HEK293T (cell line): ENCODE data around the gene TMPRSS6.

ENCODE experiments used
- CTCF ChIA-PET: fragments of 350-600 bp; formaldehyde crosslinking; extraction: SDS; loops from one replicate; lab custom pipeline; 2021; ENCODE audit warnings: antibody characterized with exemption, inconsistent platforms; lab: Yijun Ruan, JAX
- POLR2A ChIA-PET: fragments of 350-600 bp; formaldehyde crosslinking; extraction: SDS; loops from one replicate; lab custom pipeline; 2020; ENCODE audit warnings: antibody characterized with exemption, inconsistent platforms; lab: Yijun Ruan, JAX
- DNase-seq: peaks from one replicate; pipeline ENCODE4 v3.0.0; 2012; ENCODE audit warnings: mixed read lengths; ENCODE audit errors: extremely low spot score
- ARNT ChIP-seq: fragments of 450-650 bp; IDR thresholded peaks from 2 replicates; pipeline ENCODE4 v1.6.1; 2017; ENCODE audit warnings: mild to moderate bottlenecking
- BHLHE40 ChIP-seq: fragments of 450-650 bp; IDR thresholded peaks from 2 replicates; pipeline ENCODE4 v1.6.1; 2016; ENCODE audit warnings: mild to moderate bottlenecking, moderate library complexity, borderline replicate concordance
- CTBP1 ChIP-seq: fragments of 450-650 bp; IDR thresholded peaks from 2 replicates; pipeline ENCODE4 v1.6.1; 2016; ENCODE audit warnings: borderline replicate concordance
- ELF4 ChIP-seq: fragments of 450-650 bp; IDR thresholded peaks from 2 replicates; pipeline ENCODE4 v1.6.1; 2017; ENCODE audit warnings: antibody characterized with exemption
- FOXA1 ChIP-seq: fragments of 450-650 bp; IDR thresholded peaks from 2 replicates; pipeline ENCODE4 v1.6.1; 2016; ENCODE audit warnings: mild to moderate bottlenecking
- FOXK2 ChIP-seq: fragments of 450-650 bp; IDR thresholded peaks from 2 replicates; pipeline ENCODE4 v1.6.1; 2016; ENCODE audit warnings: mild to moderate bottlenecking
- FOXM1 ChIP-seq: fragments of 450-650 bp; IDR thresholded peaks from 2 replicates; pipeline ENCODE4 v1.6.1; 2017; ENCODE audit warnings: mild to moderate bottlenecking, borderline replicate concordance
- HDGF ChIP-seq: fragments of 450-650 bp; IDR thresholded peaks from 2 replicates; pipeline ENCODE4 v1.6.1; 2017; ENCODE audit warnings: antibody characterized with exemption, borderline replicate concordance
- L3MBTL2 ChIP-seq: fragments of 450-650 bp; conservative IDR thresholded peaks from 2 replicates; pipeline ENCODE4 v1.6.1; 2016; ENCODE audit warnings: mild to moderate bottlenecking
- LEF1 ChIP-seq: fragments of 450-650 bp; IDR thresholded peaks from 2 replicates; pipeline ENCODE4 v1.6.1; 2017; ENCODE audit warnings: mild to moderate bottlenecking, borderline replicate concordance
- NFRKB ChIP-seq: fragments of 450-650 bp; IDR thresholded peaks from 2 replicates; pipeline ENCODE4 v1.6.1; 2016; ENCODE audit warnings: mild to moderate bottlenecking, moderate library complexity
- SP1 ChIP-seq: fragments of 450-650 bp; IDR thresholded peaks from 2 replicates; pipeline ENCODE4 v1.6.1; 2017
- SUZ12 ChIP-seq: fragments of 450-650 bp; IDR thresholded peaks from 2 replicates; pipeline ENCODE4 v1.6.1; 2016; ENCODE audit warnings: mild to moderate bottlenecking
- TARDBP ChIP-seq: fragments of 450-650 bp; IDR thresholded peaks from 2 replicates; pipeline ENCODE4 v1.6.1; 2016
- ZNF384 ChIP-seq: fragments of 450-650 bp; IDR thresholded peaks from 2 replicates; pipeline ENCODE4 v1.6.1; 2016
- TF ChIP-seq, protein P1 (sequence below): fragments of 450-650 bp; IDR thresholded peaks from 2 replicates; pipeline ENCODE4 v1.6.1; 2016

The TMPRSS6 gene

DNA sequence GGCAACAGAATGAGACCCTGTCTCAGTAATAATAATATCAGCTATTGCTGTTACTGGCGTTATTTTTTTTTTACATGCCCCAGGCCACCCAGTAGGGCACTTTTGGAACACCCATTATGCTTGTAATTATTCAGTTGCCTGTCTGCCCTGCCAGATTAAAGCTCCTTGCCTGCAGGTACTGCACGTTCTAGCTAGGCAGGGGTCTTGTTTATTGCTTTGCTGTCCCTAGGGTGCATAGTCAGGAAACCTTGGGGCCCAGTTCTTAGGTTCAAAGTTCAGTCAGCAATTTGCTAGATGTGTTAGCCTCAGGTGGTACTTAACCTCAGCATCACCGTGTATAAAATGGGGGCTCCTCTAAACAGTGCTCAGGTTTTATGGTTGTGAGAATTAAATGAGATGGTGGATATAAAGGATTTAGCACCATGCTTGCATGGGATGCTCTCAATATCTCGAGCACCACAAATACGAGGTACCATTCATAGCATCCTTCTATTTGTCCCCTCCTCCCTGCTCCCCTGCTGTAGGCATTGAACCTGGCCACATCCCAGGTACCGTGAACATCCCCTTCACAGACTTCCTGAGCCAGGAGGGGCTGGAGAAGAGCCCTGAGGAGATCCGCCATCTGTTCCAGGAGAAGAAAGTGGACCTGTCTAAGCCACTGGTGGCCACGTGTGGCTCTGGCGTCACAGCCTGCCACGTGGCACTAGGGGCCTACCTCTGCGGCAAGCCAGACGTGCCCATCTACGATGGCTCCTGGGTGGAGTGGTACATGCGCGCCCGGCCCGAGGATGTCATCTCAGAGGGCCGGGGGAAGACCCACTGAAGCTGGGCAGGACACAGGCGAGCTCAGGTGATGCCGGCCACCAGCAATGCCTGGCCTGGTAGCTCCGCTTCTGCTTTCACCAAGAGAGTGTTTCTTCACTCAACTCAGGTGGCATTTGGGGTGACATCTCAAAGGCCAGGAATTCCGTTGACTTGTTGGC lies 80.5 kb downstream of the TMPRSS6 start:
- ChIA-PET POLR2A (interaction anchor here (0.8 to 2.1 kb wide), 2 partner anchors 10 to 25 kb away, joined by 3 to 14 read pairs; partner anchors contain the start of genes MPST and TST), CTCF (interaction anchor here (0.6 to 1.8 kb wide), 2 partner anchors 15 to 58 kb away, joined by 3 to 6 read pairs; no protein-coding TSS in a partner anchor)
- no peak for DNase-seq
- TF ChIP-seq SP1 (no peak), FOXM1 (no peak), L3MBTL2 (no peak), FOXA1 (no peak), SUZ12 (no peak), ZNF384 (no peak), TARDBP (no peak), BHLHE40 (no peak), ARNT (no peak), ELF4 (no peak)
- TF ChIP-seq, protein P1, sequence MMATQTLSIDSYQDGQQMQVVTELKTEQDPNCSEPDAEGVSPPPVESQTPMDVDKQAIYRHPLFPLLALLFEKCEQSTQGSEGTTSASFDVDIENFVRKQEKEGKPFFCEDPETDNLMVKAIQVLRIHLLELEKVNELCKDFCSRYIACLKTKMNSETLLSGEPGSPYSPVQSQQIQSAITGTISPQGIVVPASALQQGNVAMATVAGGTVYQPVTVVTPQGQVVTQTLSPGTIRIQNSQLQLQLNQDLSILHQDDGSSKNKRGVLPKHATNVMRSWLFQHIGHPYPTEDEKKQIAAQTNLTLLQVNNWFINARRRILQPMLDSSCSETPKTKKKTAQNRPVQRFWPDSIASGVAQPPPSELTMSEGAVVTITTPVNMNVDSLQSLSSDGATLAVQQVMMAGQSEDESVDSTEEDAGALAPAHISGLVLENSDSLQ = no peak

DNA sequence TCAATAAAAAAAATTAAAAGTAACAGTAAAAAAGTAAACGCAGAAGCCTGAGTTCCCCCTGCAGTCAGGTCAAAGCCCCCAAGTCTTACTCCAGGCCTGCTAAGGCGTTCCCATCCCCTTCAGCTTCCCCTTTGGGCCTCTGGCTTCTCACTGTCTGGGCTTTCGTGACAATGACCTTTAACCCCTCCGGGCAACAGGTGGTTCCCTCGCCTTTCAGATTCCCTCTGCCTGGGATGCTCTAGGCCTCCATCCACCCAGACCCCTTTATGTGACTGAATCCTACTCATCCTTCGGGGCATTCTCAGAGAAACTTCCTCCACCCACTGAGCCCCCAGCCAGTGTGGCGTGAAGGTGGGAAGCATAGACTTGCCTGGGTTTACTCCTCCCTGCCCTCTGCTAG lies 82.0 kb downstream of the TMPRSS6 start:
- POLR2A ChIA-PET = no interaction called here
- TF ChIP-seq SP1 (no peak), FOXK2 (no peak), SUZ12 (no peak), LEF1 (no peak), HDGF (no peak), CTBP1 (no peak), FOXA1 (no peak), L3MBTL2 (no peak), NFRKB (no peak), ELF4 (no peak), TARDBP (no peak), ZNF384 (no peak), FOXM1 (no peak), BHLHE40 (no peak), ARNT (no peak)
- no peak for DNase-seq
- CTCF ChIA-PET = no interaction called here

DNA sequence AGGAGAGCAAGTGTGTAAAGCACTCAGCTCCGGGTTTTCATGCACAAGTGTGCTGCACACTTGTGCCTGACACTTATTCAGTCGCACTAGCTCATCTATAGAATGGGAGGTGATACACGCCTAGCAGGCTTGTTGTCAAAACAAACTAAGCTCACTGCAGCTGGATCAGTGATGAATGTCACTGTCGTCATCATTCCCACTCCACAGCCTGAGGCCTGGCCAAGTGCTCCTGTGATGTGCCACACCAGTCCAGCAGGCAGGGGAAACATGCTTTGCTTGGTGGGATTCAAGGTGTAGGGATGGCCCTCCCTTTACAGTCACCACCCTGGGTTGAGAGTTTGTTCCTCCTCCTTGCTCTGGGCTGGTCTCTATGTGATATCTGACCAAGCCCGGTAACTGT lies 83.2 kb downstream of the TMPRSS6 start:
- TF ChIP-seq HDGF = no peak
- no peak for TF ChIP-seq FOXM1
- no peak for TF ChIP-seq FOXA1
- no peak for TF ChIP-seq SUZ12
- no peak for TF ChIP-seq BHLHE40
- no peak for TF ChIP-seq SP1
- no peak for TF ChIP-seq NFRKB
- TF ChIP-seq ELF4 = no peak
- no peak for TF ChIP-seq TARDBP
- no peak for TF ChIP-seq ARNT
- CTCF ChIA-PET = interaction anchor here (0.6 kb wide), 1 partner anchor 20 kb away, joined by 9 read pairs; no protein-coding TSS in a partner anchor
- POLR2A ChIA-PET = interaction anchor here (0.9 kb wide), 1 partner anchor 15 kb away, joined by 3 read pairs; no protein-coding TSS in a partner anchor
- DNase-seq = no peak

DNA sequence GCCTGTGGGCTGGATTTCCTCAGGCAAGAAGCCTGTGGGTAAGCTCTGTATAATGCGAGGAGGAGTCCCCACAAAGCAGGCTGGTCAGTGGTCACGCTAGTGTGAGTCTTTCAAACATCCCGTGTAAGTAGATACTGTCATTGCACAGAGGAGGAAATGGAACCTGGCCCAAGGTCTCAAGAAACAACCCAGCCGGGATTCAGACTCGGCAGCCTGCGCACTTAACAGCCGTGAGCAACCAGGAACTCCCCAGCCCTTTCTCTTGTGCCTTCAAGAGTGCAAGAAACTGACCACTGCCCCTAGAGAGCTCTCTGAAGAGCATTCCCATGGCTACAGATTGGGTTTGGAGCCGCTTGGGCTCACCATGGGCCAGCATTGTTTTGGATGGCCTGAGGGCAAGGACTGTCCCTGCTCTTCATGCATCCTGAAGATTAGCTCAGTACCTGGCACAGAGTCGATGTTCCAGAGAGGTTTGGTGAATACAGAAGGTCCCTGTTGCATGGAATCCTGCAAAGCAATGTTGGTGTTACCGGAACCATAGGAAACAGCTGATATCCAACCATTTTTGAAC lies 83.9 kb downstream of the TMPRSS6 start:
- ChIA-PET CTCF (no interaction called here), POLR2A (interaction anchor here (0.9 kb wide), 1 partner anchor 14 kb away, joined by 3 read pairs; no protein-coding TSS in a partner anchor)
- DNase-seq = no peak
- TF ChIP-seq, protein P1 = no peak
- TF ChIP-seq LEF1 (no peak), CTBP1 (no peak), SP1 (no peak), L3MBTL2 (no peak), FOXM1 (no peak), ZNF384 (no peak), SUZ12 (no peak), FOXA1 (no peak), BHLHE40 (no peak), ELF4 (no peak), ARNT (no peak), HDGF (no peak), NFRKB (no peak), FOXK2 (no peak), TARDBP (no peak)

DNA sequence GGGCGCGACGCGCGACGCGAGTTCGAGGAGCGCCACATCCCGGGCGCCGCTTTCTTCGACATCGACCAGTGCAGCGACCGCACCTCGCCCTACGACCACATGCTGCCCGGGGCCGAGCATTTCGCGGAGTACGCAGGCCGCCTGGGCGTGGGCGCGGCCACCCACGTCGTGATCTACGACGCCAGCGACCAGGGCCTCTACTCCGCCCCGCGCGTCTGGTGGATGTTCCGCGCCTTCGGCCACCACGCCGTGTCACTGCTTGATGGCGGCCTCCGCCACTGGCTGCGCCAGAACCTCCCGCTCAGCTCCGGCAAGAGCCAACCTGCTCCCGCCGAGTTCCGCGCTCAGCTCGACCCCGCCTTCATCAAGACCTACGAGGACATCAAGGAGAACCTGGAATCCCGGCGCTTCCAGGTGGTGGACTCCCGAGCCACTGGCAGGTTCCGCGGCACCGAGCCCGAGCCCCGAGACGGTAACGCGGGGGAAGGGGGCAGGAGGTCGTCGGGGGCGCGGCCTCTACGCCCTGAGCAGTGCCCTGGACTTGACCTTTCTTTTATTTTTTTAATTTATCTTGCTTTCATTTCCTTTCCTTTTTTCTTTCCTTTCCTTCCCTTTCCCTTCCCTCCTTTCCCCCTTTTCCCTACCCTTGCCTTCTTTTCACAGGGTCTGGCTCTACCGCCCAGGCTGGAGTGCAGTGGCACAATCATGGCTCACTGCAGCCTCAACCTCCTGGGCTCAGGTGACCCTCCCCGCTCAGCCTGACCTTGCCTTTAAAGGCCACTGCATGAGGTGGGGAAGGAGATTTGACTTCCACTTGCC lies 85.0 kb downstream of the TMPRSS6 start:
- ChIA-PET CTCF (no interaction called here), POLR2A (no interaction called here)
- DNase-seq = no peak
- TF ChIP-seq LEF1 (no peak), CTBP1 (no peak), FOXM1 (no peak), FOXK2 (no peak), TARDBP (no peak), BHLHE40 (no peak), L3MBTL2 (no peak), ELF4 (no peak), FOXA1 (no peak)
- TF ChIP-seq, protein P1 = no peak
